Skeletal muscle satellite cell (primary cell): ENCODE data around the gene PRPS1. TPM values are rescaled to one million over a fixed set of nuclear protein-coding genes. Genes with fewer than 3 reads are reported as not detected.

Source experiments
- H3K27me3 ChIP-seq: 2 replicates; pipeline ENCODE4 v1.7.0; 2013; ENCODE audit warnings: low read length; ENCODE audit not compliant: control insufficient read depth, insufficient read depth
- H3K36me3 ChIP-seq: 2 replicates; pipeline ENCODE4 v1.7.0; 2013; ENCODE audit warnings: mild to moderate bottlenecking, control low read depth, low read length; ENCODE audit not compliant: insufficient read depth
- H3K4me1 ChIP-seq: 2 replicates; pipeline ENCODE4 v1.7.0; 2013; ENCODE audit warnings: low read length; ENCODE audit not compliant: control insufficient read depth, insufficient read depth
- H3K4me2 ChIP-seq: 2 replicates; pipeline ENCODE4 v1.7.0; 2013; ENCODE audit warnings: mild to moderate bottlenecking, low read length
- H3K4me3 ChIP-seq: 2 replicates; pipeline ENCODE4 v1.7.0; 2013; ENCODE audit warnings: low read length
- H3K9ac ChIP-seq: 2 replicates; pipeline ENCODE4 v1.7.0; 2013; ENCODE audit warnings: mild to moderate bottlenecking, low read depth, low read length, moderate library complexity
- H3K9me3 ChIP-seq: replicated peaks from 2 replicates; pipeline ENCODE4 v1.7.0; 2013; ENCODE audit warnings: mild to moderate bottlenecking, control low read depth, low read length
- total RNA-seq: library from RNA; depleted of rRNA; stranded (reverse); fragments of >200 nt; gene quantifications from 2 replicates; pipeline ENCODE4 v1.2.3, GENCODE V29; 2012; rRNA removed

The PRPS1 gene
- total RNA-seq, result 27.1 and 67.5 TPM in 2 replicates

DNA sequence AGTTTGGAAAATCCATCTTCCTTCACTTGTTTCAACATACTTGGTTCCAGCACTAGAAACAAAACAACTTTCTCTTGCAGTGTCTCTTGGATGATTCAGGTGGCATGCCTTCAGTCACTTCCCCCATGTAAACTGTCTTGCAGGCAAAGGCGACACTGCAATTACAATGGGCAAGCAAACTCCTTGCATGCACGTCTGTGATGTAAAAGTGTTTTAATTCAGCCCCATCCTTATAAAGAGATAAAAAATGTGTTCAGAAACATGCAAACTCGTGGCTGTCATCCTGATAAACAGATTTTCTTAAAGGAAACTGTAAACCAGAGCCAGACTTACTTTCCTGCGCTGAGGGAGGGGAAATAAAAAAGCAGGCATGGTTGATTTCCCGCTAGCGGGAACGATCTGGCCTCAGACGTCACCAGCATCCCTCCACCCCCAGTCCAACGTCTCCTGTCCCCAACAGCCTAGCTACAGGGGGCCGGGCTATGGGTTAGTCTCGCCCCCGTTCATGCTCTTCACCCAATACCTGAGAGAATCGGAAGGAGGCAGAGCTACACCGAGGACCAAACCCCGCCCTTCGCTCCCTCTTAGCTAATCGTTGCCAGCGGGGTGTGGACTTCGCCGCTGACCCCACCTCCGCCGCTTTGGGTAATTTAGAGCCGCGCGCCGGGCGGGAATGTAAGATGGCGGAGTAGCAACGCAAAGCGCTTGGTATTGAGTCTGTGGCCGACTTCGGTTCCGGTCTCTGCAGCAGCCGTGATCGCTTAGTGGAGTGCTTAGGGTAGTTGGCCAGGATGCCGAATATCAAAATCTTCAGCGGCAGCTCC is at the start of gene PRPS1:
TSS of gene PRPS1 (plus strand) at position 673 of the 824 bp plus-strand sequence. CDS start at position 792, 119 bp downstream.
- Histone ChIP-seq H3K4me2 (peak within 1 kb of the TSS; percentile 89), H3K4me1 (peaks cover 3% of the 10 kb centered on the region), H3K9ac (peak within 1 kb of the TSS; percentile 87), H3K36me3 (no peaks in the 10 kb centered on the region), H3K27me3 (no peaks in the 10 kb centered on the region), H3K4me3 (peak within 1 kb of the TSS; percentile 81), H3K9me3 (no peaks in the 10 kb centered on the region)

DNA sequence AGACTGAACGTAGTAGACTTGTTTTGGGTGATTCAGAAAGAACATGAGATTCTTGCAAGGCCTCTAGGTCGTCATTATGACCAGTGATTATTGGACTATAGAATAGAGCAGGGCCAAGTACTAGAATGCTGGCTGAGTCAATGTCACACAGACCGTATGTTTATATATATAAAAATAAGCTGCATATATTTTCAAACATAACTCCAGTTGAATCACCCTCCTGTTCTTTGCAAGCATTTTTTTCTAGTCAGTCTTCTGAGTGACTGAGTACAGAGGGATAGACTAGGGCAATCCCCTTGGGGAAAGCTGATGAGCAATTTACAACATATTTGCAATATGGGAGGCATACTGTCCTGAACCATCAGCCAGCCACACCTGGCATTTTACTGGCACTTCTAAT is 48.4 kb upstream of the PRPS1 start:
- Histone ChIP-seq H3K4me1 (peaks cover 7% of the 10 kb centered on the region), H3K36me3 (no peaks in the 10 kb centered on the region), H3K27me3 (peaks cover 4% of the 10 kb centered on the region), H3K4me3 (no peak overlapping the region), H3K4me2 (no peak overlapping the region), H3K9me3 (no peaks in the 10 kb centered on the region), H3K9ac (no peak overlapping the region)

DNA sequence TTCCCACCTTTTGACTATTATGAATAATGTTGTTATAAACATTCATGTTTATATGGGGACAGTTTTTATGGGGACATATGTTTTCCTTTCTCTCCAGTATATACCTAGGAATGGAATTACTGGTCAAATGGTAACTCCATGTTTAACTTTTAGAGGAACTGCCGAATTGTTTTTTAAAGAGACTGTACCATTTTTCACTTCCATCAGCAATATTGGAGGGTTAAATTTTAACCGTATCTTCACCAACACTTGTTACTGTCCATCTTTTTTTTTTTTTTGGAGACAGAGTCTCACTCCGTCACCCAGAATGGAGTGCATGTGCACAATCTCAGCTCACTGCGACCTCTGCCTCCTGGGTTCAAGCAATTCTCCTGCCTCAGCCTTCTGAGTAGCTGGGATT is 46.4 kb upstream of the PRPS1 start:
- Histone ChIP-seq H3K4me3 (no peak overlapping the region), H3K9me3 (no peaks in the 10 kb centered on the region), H3K4me2 (no peak overlapping the region), H3K27me3 (peaks cover 4% of the 10 kb centered on the region), H3K36me3 (no peaks in the 10 kb centered on the region), H3K4me1 (peaks cover 5% of the 10 kb centered on the region), H3K9ac (no peak overlapping the region)

DNA sequence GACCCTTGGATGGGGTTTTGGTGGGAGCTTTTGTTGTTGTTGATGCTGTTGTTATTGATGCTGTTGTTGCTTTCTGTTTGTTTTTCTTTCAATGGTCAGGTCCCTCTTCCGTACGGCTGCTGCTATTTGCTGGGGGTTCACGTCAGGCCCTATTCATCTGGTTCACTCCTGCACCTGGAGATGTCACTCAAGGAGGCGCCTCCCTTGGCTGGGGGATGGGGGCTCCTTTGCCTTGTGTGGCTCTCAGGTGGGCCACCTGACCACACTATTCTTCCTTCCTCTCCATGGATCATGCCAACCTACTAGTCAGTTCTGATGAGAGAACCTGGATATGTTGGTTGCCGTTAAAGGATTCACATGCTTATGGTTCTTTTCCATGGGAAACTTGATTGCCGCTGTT is 39.1 kb upstream of the PRPS1 start:
- H3K9ac ChIP-seq, result no peak overlapping the region
- no peaks in the 10 kb centered on the region for H3K9me3 ChIP-seq
- H3K4me1 ChIP-seq, result no peaks in the 10 kb centered on the region
- H3K27me3 ChIP-seq, result peaks cover 4% of the 10 kb centered on the region
- no peaks in the 10 kb centered on the region for H3K36me3 ChIP-seq
- no peak overlapping the region for H3K4me3 ChIP-seq
- no peak overlapping the region for H3K4me2 ChIP-seq

DNA sequence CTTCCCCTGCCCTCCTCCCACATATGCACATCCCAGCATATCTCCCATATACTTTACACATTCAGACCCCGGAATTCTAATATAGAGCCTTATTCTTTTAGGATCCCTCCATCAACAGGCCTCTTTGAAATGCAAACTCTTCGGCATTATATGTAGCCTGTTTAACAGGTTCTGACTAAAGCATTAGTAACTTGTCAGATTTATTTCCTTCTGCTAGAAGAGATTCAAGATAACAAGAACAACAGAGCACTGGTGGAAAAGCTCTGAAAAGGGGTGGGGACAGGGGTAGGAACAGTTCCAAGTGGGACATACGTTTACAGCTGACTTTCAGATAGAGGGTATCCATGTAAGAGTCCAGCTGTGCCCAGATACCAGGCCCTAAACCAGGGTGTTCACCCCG is 31.7 kb upstream of the PRPS1 start:
- no peaks in the 10 kb centered on the region for H3K9me3 ChIP-seq

DNA sequence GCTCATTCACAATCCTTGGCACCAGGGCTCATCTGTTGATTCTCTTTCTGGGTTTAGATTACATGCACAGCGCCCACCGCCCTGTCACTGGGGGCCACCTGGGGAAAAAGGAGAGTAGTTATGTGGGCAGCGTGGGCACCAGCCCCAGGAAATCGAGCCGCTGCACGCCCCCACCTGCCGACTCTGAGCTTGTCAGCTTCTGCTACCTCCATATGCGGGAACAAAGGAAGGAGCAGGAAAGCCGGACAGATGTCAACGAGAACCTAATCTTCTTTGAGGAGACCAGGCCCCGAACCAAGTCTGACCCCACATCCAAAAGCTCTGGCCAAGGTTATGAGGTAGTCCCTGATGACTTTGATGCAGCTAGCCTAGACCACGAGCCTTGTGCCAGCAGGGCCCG is 31.0 kb upstream of the PRPS1 start:
- H3K36me3 ChIP-seq, result no peaks in the 10 kb centered on the region
- no peaks in the 10 kb centered on the region for H3K4me1 ChIP-seq
- no peak overlapping the region for H3K4me3 ChIP-seq
- H3K27me3 ChIP-seq, result peaks cover 10% of the 10 kb centered on the region
- no peak overlapping the region for H3K9ac ChIP-seq
- no peak overlapping the region for H3K4me2 ChIP-seq
- no peaks in the 10 kb centered on the region for H3K9me3 ChIP-seq

More for the DNA sequence above, 31.7 kb upstream of the PRPS1 start:
- Histone ChIP-seq H3K36me3 (no peaks in the 10 kb centered on the region), H3K9ac (no peak overlapping the region), H3K27me3 (peaks cover 9% of the 10 kb centered on the region), H3K4me2 (no peak overlapping the region), H3K4me1 (no peaks in the 10 kb centered on the region), H3K4me3 (no peak overlapping the region)

DNA sequence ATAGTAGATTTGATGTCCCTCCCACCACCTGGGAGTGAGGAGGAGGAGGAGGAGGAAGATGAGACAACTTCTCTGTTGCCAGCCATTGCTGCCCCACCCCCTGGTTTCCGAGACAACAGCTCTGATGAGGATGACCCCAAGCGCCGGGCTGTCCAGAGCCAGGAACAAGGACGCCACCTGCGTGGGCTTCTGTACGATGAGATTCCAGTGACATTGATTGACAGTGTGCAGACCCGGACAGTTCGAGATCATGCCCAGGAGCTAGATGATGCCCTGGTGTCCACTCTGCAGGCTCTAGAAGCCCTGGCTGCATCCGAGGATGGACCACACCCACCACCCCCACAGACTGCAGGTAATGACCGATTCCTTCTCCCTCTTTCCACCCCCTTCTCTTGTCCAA is 30.5 kb upstream of the PRPS1 start:
- no peaks in the 10 kb centered on the region for H3K9me3 ChIP-seq
- no peaks in the 10 kb centered on the region for H3K4me1 ChIP-seq
- H3K4me3 ChIP-seq, result no peak overlapping the region
- no peak overlapping the region for H3K9ac ChIP-seq
- H3K27me3 ChIP-seq, result peaks cover 10% of the 10 kb centered on the region
- no peak overlapping the region for H3K4me2 ChIP-seq
- no peaks in the 10 kb centered on the region for H3K36me3 ChIP-seq

DNA sequence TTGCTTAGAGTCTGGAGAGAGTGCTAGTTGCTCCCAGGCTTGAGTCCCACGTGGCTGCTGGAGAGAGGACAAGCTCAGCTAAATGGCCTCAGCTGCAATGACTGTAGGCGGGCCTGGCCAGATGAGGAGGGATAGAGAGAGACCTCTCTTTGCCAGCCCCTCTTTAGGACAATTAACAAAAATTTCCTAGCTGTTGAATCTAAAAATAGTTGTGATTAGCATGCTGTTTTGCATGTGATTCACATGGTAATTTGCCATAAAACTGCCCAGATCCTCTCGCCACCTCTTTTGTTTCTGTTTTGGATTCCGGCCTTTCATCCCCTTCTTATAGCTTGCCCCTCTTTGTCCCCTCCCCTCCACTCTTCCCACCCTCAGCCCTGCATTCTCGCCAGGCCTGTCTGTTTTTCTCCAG is 28.9 kb upstream of the PRPS1 start:
- Histone ChIP-seq H3K9me3 (no peaks in the 10 kb centered on the region), H3K9ac (no peak overlapping the region), H3K27me3 (peaks cover 10% of the 10 kb centered on the region), H3K4me2 (no peak overlapping the region), H3K4me3 (no peak overlapping the region), H3K36me3 (no peaks in the 10 kb centered on the region), H3K4me1 (no peaks in the 10 kb centered on the region)

DNA sequence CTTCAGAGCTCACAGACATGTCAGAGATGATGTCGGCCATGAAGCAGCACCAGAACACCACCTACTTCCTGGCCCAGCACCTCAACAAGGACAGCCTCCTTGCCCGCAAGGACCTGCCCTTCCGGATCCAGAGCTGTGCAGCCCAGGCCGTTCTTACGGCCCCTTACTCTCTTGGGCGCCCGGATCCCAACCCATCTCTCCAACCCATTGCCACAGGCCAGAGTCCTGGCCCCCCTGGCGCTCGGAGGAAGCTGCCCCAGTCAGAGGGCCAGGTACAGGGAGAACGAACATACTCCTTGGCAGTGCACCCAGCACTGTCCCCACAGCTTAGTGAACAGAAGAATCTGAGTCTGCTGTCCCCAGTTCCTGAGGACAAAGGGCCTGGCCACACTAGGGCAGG is 27.9 kb upstream of the PRPS1 start:
- Histone ChIP-seq H3K4me1 (no peaks in the 10 kb centered on the region), H3K4me3 (no peak overlapping the region), H3K4me2 (no peak overlapping the region), H3K27me3 (peaks cover 10% of the 10 kb centered on the region), H3K9ac (no peak overlapping the region), H3K36me3 (no peaks in the 10 kb centered on the region), H3K9me3 (no peaks in the 10 kb centered on the region)

DNA sequence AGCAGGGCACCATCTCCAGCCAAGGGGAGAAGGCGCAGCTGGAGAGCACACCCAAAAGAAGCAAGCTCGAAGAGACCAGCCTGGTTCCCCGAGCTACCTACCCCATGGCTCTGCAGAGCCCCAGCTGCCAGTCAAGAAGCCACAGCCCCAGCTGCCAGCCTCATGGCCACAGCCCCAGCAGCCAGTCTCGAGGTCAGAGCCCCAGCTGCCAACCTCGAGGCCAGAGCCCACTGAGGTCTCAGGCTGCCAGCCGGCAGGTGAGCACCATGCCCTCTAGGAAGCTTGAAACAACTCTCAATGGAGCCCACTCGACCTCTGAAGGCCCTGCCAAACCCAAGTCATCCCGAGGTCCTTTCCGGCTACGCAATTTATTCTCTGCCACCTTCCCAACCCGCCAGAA is 27.0 kb upstream of the PRPS1 start:
- Histone ChIP-seq H3K27me3 (peaks cover 15% of the 10 kb centered on the region), H3K4me3 (no peak overlapping the region), H3K4me2 (no peak overlapping the region), H3K36me3 (no peaks in the 10 kb centered on the region), H3K4me1 (no peaks in the 10 kb centered on the region), H3K9ac (no peak overlapping the region), H3K9me3 (no peaks in the 10 kb centered on the region)

DNA sequence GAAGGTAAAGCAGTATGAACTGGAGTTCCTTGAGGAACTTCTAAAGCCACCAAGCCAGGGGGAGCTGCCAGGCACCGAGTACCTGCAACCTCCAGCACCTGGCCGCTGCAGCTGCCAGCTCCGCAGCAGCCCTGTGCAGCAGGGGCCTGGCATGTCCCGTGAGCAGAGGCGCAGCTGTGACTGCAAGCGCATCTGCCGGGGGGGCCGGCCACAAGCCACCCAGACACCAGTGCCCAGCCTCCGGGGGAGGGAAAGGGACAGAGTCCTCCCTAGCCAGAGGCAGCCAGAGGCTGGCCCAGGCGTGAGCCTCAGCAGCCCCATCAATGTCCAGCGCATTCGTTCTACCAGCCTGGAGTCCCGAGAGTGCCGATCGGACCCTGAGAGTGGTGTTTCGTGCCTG is 26.6 kb upstream of the PRPS1 start:
- H3K9ac ChIP-seq, result no peak overlapping the region
- no peak overlapping the region for H3K4me3 ChIP-seq
- H3K4me1 ChIP-seq, result no peaks in the 10 kb centered on the region
- peaks cover 15% of the 10 kb centered on the region for H3K27me3 ChIP-seq
- no peaks in the 10 kb centered on the region for H3K36me3 ChIP-seq
- no peak overlapping the region for H3K4me2 ChIP-seq
- H3K9me3 ChIP-seq, result no peaks in the 10 kb centered on the region

DNA sequence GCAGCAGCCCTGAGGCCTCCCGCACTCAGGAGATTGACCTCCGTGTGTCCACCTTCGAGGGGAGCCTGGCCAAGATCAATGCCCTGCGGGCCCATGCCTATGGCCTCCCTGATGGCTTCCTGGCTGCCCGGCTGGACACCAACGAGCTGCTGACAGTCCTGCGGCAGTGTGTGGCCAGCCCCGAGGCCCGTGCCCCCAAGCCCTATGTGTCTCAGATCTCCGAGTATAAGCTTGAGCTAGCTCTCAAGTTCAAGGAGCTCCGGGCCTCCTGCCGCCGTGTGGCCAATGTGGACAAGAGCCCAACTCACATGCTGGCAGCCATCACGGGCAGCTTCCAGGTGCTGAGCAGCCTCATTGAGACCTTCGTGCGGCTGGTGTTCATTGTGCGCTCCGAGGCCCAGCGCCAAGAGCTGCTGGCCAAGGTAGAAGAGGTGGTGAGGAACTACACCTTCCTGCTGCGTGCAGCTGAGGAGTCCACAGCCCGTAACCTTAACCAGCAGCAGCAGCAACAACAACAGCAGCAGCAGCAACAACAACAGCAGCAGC is 25.5 kb upstream of the PRPS1 start:
- Histone ChIP-seq H3K4me1 (no peaks in the 10 kb centered on the region), H3K36me3 (no peaks in the 10 kb centered on the region), H3K9ac (no peak overlapping the region), H3K9me3 (no peaks in the 10 kb centered on the region), H3K4me3 (no peak overlapping the region), H3K27me3 (peaks cover 15% of the 10 kb centered on the region), H3K4me2 (no peak overlapping the region)
